Activated naive CD8-positive, alpha-beta T cell treated with anti-CD3 and anti-CD28 coated beads, Interleukin-2, amount 50 U/mL, for 16 hours (primary cell): ENCODE data around the gene JAKMIP1.
"Not testable (repeated sequence)": the region's sequence is repeated elsewhere in the genome, so short reads cannot be mapped to it uniquely, and the experiment has no call there.

Experiments
- DNase-seq: peaks from one replicate; pipeline ENCODE4 v3.0.0-alpha.2; 2020; ENCODE audit warnings: low read depth, low spot score

The JAKMIP1 gene

DNA sequence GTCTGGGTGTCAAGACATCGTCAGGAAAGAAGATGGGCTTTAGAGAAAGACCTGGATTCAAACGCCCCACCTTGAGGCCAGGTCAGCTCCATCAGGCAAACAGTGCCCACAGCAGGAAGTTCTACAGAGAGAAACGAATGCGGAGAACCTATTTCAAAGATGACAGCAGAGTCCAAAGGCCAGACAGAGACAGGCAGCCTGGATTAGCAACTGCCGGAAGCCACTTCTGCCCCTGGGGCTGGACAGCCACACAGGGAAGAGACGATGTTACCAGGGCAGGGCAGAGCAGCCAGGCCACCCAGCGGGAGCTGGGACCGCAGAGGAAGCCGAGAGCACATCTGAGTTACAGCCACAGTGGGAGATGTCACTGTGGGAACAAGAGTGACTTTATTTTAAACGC lies 183.3 kb downstream of the JAKMIP1 start:
- DNase-seq, result no peak

DNA sequence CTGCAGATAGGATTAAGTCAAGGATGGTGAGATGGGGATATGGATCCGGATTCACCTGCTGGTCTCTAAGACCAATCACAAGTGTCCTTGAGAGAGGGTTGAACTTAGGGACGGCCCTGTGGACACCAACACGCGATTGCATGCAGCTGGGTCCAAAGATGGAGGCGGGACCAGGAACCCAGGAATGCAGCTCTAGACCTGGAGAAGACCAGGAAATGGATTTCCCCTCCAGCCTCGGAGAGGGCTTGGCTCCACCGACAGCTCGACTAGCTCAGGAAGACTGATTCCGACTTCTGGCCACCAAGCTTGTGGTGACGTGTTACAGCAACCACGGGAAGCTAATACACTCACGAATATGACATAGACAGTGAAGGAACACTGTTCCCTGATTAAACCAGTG lies 186.8 kb downstream of the JAKMIP1 start:
- DNase-seq, result no peak

DNA sequence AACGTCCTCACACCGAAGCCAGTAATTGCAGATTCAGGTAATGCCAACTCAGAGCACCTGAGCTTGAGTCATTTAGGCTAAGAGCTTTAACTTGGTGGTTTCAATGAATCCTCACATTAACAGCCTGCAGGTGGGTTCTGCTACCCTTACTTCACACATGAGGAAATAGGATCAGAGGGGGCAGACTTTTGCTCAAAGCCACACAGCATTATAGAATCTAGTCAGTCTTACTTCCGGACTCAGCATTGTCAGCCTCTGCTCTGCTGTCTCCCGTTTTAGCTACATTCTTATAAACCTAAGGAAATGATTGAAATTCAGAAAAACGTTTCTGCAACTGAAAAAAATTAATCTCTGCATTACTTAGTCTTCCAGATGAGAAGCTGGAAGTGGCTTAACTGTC lies 188.1 kb downstream of the JAKMIP1 start:
- DNase-seq, result no peak

DNA sequence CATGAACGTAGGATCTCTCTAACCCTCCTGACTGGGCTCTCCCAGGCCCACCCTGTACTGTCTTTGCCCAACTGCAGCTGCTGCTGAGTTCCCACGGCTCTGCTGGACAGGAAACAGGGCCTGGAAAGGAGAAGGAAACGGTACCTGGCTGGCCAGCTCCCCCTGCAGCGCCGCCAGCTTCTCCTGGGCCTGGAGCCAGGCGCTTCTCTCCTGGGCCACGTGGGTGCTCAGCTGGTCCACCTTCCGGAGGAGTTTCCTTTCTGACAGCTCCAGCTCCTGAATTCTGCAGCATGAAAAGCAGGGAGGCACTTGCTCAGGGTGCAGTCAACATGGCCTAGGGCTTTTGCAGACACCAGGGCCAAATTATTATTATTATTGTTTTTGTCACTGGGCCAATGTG lies 188.7 kb downstream of the JAKMIP1 start:
- DNase-seq, result no peak

DNA sequence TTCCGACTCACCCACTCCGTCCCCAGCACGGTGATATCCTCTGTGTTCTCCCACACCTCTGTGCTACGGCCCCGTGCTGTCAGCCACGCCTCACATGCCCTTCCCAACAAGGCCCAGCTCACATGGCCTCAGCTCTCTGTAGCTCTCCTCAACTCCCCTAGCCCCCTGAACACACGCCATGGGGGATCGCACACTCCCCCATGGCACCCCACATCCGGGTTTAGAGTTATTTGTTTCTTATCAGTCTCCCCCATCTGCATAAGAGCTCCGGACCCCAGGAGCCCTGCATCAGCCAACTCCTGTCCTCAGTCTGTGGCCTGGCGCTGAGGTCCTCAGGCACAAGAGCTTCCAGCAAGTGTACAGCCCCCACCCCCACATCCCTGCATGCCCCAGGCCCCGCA lies 189.1 kb downstream of the JAKMIP1 start:
- no peak for DNase-seq

DNA sequence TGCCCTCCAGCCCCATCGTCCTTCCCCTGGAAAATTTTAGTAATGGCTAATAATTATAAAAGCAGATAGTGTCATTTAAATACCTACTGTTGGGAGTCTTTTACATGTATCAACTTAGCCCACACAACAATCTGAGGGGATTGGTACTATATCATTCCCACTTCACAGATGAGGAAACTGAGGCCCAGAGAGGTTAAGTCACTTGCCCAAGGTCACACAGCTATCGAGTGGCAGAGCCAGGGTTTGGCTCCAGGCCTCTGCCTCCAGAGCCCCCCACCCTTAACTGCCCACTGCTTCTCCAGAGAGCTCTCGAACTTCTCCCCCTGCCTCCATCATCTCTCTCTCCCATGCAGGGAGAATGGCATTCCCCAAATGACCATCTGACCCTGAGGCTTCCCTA lies 189.6 kb downstream of the JAKMIP1 start:
- no peak for DNase-seq

DNA sequence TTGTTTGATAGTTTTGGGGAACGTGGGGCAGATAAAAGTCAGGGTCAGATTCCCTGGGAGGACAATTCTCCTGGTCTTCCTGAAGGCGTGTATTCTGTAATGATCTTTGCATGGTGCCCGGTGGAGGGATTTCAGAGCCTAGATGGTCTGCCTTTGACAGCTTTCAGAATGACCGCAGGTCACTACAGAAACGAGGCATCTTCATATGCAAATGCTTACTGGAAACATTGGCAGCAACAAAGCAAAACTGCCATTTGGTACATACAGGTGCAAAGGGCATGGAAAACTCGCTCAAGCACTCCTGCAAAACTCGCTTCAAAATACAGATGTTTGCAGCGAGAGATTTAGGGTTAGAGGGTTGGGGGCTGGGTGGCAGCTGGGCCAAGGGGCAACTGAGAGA lies 190.9 kb downstream of the JAKMIP1 start:
- DNase-seq, result no peak

DNA sequence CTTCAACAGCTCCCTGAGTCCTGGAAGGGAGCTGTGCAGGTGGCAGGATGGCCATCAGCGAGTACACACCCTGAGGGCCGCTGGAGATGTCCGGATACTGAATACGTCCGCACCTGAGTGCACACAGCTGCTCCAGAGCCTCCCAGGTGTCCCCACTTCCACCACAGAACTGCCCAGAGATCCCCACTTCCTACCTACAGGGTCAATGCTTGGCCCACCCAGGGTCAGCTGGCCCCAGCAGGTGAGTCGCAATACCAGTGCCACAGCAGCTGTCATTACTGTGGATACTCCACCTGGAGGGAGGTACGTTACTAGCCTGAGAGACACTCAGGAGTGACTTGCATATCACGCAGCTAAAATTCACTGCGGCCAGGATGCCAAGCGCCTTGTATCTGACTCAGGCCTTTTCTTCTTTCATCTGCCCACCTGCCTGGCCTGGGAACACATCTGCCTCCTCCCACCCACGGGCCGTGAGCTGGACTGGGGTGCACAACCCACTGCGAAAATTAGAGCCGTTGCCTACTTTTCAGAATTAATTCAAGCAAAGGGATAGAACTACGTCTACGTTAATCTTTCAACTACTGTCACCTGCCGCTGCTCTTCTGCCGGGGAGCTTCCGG lies 191.5 kb downstream of the JAKMIP1 start:
- DNase-seq, result no peak

DNA sequence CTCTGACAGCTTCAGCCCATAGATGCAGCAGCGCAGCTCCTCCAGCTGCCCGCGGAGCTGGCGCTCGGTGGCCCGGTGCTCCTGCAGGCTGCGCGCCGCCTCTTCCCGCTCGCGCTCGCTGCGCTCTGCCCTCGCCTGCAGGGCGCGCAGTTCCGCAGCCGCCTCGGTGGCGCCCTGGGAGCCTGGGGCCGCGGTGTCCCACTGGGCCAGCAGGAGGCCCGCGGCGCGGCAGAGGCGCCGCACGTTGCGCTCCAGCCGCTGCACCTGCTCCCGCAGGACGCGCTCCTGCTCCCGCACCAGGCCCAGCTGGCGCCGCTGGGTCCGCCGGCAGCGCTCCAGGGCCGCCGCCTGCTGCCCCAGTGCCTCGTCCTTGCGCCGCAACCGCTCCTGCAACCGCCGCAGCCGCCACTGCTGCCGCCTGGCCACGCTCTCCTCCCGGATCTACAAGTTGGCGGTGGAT lies 192.2 kb downstream of the JAKMIP1 start:
- DNase-seq, result no peak

DNA sequence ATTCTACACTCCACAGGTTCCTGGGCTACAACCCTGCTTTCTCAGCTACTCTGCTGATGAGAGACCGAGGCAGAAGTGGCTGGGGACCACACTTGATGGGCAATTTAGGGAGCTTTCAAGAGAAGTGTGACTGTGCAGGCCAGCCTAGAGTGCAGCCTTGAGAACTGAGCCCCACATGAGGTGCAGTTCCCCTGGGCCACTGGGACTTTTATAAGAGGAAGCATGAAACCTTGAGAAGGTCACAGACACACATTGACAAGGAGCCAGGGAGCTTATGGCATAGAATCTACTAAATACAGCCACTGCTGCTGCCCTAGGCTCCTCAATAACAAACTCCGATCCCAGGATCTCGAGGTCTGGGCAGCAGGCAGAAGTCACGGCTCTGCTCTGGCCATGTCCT lies 195.2 kb downstream of the JAKMIP1 start:
- DNase-seq, result no peak

DNA sequence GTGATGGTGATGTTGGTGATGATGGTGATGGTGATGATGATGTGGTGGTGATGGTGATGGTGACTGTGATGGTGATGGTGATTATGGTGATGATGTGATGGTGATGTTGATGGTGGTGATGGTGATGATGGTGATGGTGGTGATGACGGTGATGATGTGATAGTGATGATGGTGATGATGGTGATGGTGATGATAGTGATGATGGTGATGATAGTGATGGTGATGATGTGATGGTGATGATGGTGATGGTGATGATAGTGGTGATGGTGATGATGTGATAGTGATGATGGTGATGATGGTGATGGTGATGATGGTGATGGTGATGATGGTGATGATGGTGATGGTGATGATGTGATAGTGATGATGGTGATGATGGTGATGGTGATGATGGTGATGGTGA lies 196.9 kb downstream of the JAKMIP1 start:
- DNase-seq, result not testable (repeated sequence)

DNA sequence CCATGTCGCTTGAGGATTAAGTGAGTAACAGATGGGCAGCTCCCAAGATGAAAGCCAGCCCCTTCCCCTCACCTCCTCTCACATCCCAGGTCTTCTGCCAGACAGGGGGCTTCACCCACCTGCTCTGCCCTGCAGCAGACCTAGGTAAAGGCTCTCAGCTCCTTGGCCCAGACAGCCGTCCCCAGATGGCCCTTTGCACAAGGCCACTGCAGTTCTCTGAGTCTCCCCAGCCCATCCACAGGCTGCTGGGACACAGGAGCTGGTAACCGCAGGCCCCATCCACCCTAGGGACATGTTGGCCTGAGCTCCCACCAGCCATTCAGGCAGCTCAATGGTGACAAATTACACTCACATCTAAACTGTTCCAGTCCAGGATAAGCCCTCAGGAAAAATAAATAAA lies 197.4 kb downstream of the JAKMIP1 start:
- no peak for DNase-seq

DNA sequence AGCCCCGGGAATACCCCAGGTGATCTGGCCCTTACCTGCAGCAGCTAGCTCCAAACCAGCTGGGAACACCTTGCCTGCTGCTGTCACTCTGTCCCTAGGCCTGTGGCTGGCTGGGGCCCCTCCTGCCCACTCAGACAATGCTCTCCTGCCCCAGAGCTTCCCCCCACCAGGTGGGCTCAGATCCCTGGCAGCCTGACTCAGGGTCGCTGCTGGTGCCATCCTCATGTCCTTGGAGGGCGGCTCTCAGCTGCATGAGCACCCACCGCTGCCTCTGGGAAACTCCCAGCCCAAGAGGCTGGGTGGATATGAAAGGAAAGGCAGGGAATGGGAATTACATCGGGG lies 197.9 kb downstream of the JAKMIP1 start:
- DNase-seq, result no peak

DNA sequence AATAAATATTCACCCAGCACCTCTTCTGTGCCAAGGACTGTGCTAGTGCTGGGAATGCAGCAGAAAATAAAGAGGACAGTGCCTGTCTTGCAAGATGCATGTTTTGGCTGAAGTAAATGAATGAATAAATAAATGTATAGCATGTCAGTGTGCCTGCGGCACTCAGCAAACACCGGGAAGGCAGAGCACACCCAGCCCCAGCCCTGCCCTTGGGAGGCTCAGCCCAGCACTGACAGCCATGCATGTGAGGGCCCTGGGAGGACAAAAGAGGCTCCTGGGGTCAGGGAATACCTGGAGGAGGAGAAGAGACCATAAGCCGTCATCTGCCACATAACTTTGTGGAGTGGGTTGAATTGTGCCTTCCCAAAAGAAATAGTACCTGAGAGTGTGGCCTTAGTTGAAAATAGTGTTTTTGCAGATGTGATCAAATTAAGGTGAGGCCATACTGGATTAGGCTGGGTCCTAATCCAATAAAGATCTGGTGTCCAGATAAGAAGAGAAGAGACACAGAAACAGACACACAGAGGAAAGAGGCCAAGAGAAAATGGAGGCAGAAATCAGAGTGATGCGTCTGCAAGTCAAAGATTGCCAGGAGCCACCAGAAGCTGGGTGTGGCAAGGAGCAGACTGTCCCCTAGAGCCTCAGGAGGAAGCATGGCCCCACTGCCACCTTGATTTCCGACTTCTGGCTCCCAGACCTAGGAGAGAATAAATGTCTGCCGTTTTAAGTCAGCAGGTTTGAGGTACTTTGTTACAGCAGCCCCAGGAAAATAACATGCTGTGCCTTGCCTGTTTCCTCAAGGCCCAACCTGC lies 198.5 kb downstream of the JAKMIP1 start:
- DNase-seq, result no peak

DNA sequence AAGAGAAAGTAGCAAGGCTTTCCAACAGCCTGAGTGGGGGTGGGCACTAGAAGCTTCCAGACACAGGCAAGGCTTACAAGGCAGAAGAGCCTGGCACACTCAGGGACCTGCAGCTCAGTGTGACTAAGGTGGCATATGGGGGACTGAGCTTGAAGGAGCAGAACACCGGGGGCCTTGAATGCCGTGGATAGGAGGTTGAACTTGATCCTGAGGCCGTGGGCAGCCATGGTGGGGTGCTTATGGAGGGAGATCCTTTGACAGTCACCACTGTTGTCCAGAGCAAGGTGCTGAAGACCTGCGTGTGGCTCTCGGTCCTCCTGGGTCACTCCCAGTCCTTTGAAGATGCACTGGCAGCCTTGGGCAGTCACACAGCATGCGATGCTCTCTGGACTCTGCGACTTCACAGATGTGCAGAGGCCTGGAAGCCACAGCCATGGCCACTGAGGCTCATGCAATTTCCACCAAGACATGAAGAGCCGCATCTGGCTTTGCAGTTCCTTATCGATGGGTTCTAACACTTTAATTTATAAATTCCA lies 200.5 kb downstream of the JAKMIP1 start:
- no peak for DNase-seq

DNA sequence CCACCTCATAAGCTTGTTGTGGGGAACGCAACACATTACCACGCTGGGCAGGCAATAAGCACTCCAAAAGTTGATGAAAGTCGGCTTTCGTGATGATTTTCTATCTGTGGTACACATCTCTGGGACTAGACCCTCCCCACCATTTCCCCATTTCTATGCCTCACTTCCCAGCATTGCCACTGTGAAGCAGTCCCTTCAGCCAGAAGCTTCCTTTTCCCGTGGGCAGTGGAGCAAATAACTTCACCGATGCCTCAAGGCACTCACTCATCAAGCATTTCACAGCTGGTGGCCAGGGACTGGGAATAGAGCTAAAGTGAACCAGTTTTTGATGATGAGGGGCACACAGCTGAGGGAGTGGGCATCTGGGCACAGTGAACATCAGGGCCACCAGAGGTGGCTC lies 201.0 kb downstream of the JAKMIP1 start:
- DNase-seq, result no peak

DNA sequence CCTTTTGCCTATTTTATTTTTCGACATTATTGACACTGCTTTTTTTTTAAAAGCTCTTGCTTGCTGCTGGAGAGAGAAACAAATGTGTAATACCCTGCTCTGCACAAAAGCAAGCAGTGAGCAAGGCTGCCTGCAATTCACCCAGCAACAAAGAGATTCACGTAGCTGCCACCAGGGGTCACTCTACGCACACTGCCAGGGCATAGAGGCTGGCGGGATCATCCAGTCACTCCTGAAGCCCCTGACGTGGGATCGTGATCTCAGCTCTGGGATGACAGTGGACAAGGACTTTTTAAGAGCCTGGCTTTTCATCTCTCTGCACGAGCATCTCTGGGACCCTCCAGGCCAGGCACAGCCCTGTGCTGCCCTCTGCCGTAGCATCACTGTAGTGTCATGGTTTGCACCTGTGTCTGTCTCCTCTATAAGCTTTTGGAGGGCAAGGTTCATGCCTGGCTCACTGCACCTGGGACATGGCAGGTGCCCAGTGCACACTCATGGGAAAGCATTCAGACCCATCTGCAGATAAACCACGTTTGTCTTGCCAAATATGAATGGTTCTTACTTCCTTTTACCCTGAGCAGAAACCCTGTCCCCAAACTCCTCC lies 201.9 kb downstream of the JAKMIP1 start:
- DNase-seq, result no peak

DNA sequence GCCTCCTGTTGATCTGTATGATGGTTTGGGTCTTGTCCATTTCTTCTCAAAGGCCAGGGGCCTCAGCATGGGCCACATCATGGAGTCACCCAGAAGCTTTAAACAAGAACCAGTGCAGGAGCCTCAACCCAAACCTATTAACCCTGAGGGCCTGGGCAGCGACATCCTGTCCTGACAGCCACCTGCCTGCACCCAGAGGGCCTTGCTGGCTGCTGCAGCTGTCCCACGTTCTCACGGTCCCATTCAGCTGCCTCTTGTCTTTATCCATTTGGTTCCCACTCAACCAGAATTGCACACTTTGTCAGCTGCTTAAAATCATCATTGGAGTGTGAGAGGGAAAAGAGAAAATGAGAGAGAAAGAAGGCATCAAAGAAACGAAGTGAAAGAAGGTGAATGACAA lies 203.7 kb downstream of the JAKMIP1 start:
- DNase-seq, result no peak

DNA sequence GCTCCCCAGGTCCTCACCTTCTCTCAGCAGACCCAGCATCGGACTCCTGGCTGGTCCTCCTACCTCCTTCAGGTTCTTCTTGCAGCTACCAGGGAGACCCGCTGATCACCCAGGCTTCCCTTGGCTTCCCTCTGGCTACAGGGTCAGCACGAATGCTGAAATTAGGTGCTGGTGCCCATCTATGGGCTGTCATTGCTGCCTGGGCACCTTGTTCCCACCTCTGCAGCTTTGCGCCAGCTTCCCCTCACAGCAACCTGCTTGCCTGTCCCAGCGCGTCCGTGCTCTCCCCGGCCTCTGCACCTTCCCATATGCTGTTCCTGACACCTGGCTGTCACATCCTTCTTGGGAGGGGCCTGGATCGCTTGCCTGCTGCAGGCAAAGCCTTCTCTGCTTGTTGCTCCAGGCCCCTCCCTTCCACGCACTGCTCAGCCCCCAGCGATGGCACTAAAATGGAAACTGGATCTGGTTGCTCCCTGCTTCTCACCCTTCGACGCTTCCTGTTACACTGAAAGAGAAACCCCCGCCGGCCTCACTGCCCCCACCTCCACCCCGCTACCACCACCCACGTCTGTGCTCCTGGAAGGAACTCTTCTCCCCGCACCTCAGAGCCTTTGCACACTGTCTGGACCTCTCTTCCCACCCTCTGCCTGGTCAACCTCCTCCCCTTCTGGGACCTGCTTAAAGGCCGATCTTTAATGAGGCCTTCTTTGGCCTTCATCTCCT lies 204.3 kb downstream of the JAKMIP1 start:
- DNase-seq, result no peak

DNA sequence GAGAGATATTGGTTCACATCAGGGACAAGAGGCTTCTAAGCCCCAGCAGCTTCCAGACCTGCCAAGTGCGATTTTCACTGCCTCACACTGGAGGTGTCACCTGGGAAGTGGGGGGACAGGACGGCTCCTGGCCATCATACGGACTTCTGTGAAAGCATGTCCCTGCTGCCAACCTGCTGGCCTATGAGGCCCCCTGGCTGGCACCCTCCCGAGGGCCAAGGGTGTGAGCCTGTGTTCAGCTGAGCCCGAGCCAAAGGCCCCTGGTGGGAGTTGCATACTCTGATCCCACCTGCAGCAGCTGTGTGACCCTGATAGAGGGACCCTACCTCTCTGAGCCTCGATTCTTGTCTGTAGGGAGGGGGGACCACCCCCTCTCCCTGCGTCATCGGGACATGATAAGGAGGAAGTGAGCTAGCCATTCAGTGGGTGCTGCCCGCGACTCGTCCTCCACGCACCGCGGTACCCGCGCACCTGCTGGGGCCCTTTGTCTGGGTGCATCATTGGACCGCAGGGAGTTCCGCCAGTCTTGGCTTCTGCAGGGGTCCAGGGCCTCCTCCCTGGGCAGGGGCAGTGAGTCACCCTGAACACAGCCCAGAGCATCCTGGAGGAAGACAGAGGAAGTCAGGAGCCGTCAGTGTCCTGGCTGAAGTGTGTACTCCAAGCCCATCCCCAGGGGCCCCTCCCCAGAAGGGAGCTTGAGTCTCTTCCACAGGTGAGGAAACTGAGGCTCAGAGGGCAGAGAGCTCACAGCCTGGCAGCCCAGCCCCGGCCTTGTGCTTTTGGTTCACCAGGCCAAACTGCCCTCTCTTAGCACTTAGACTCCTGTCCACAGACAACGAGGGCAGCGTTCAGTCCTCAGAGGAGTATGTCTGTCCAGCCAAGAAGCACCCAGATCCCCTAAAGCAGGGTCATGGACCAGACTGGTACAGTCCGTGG lies 206.2 kb downstream of the JAKMIP1 start:
- no peak for DNase-seq

DNA sequence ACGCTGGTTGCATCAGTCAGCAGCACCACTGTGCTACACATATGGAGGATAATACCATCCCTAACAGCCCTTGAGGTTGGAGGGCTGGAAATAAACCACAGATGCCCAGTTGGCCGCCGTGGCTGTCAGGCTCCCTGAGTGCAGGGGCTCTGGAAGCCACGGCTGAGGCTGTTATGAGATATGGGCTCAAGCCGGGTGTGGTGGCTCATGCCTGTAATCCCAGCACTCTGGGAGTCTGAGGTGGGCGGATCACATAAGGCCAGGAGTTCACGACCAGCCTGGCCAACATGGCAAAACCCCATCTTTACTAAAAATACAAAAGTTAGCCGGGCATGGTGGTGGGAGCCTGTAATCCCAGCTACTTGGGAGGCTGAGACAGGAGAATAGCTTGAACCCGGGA lies 207.0 kb downstream of the JAKMIP1 start:
- not testable (repeated sequence) for DNase-seq
